G401 (cell line): ENCODE measurements around the gene ZNF835. TPM values are rescaled to one million over a fixed set of nuclear protein-coding genes. Genes with fewer than 3 reads are reported as not detected.

Source experiments
- total RNA-seq: library from RNA; depleted of rRNA; stranded (reverse); fragments of >200 nt; shearing (Covaris generic); gene quantifications from 2 replicates; pipeline ENCODE4 v1.2.3, GENCODE V29; 2014; rRNA removed

Gene ZNF835
- total RNA-seq, 1 experiment from 2014 or later, result not detected

Other genes starting within 250 kb of the ZNF835 start
- 9.2 and 28.3 TPM in 2 replicates for gene ZNF667, start 194.4 kb downstream of the ZNF835 start, total RNA-seq
- 1.2 and 1.5 TPM in 2 replicates for gene ZNF471, start 163.9 kb downstream of the ZNF835 start, total RNA-seq
- gene ZFP28, start 132.8 kb downstream of the ZNF835 start, total RNA-seq, result 3.1 and 4.5 TPM in 2 replicates
- gene ZNF470, start 104.3 kb downstream of the ZNF835 start, total RNA-seq, result 2.5 and 3.2 TPM in 2 replicates
- gene ZNF71, start 76.5 kb downstream of the ZNF835 start, total RNA-seq, result 7.1 and 13.5 TPM in 2 replicates
- gene SMIM17, start 28.6 kb downstream of the ZNF835 start, total RNA-seq, result 0.10 TPM in 1 of 2 replicates, not detected in the other
- gene PEG3, start 169.0 kb upstream of the ZNF835 start, total RNA-seq, result 4.6 and 5.1 TPM in 2 replicates
- gene ZIM2, start 169.0 kb upstream of the ZNF835 start, total RNA-seq, result not detected in 2 replicates